GM23338 (cell line): Measurements from ENCODE around the gene DBNL.

Experiments
- EZH2 ChIP-seq: fragments of 200-600 bp; sonication (generic); IDR thresholded peaks from one replicate; pipeline ENCODE4 v1.8.0; 2017; ENCODE audit warnings: antibody characterized with exemption, mild to moderate bottlenecking, low read depth; ENCODE audit not compliant: unreplicated experiment
- POLR2AphosphoS5 ChIP-seq: IDR thresholded peaks from 2 replicates; pipeline ENCODE4 v1.6.1; 2016; ENCODE audit warnings: antibody characterized with exemption, low read depth
- TF ChIP-seq, protein P1 (sequence below), 2 experiments: fragments of 200-600 bp in 1 of 2; sonication (generic) in 1 of 2; conservative IDR thresholded peaks; 2 replicates each; pipeline versions ENCODE4 v1.5.1 to v1.6.1; 2016 to 2017; ENCODE audit warnings: antibody characterized with exemption in 2 of 2, low read depth in 2 of 2, mild to moderate bottlenecking in 2 of 2, moderate library complexity in 1 of 2

- TF ChIP-seq EZH2: no peak
- TF ChIP-seq, protein P1, sequence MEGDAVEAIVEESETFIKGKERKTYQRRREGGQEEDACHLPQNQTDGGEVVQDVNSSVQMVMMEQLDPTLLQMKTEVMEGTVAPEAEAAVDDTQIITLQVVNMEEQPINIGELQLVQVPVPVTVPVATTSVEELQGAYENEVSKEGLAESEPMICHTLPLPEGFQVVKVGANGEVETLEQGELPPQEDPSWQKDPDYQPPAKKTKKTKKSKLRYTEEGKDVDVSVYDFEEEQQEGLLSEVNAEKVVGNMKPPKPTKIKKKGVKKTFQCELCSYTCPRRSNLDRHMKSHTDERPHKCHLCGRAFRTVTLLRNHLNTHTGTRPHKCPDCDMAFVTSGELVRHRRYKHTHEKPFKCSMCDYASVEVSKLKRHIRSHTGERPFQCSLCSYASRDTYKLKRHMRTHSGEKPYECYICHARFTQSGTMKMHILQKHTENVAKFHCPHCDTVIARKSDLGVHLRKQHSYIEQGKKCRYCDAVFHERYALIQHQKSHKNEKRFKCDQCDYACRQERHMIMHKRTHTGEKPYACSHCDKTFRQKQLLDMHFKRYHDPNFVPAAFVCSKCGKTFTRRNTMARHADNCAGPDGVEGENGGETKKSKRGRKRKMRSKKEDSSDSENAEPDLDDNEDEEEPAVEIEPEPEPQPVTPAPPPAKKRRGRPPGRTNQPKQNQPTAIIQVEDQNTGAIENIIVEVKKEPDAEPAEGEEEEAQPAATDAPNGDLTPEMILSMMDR (conservative IDR thresholded peaks at IDR 0.05; ENCODE audit: low read depth in 2 of 2): no peak
- no peak for TF ChIP-seq POLR2AphosphoS5
Measured at GRCh38 chr7:44060948-44061644, 16.6 kb downstream of the DBNL start.
